SJCRH30 (cell line): ENCODE measurements around the gene CASP9. TPM values are rescaled to one million over a fixed set of nuclear protein-coding genes. Genes with fewer than 3 reads are reported as not detected.
"Not testable (repeated sequence)": the region's sequence is repeated elsewhere in the genome, so short reads cannot be mapped to it uniquely, and the experiment has no call there.

Source experiments
- DNase-seq, 2 experiments: peaks; one replicate each; pipeline ENCODE4 v3.0.0-alpha.2; 2015 to 2020
- H3K27ac ChIP-seq: fragments of 250-450 bp; sonication (Bioruptor Pico); 2 replicates; pipeline ENCODE4 v1.5.1; 2020; ENCODE audit warnings: mild to moderate bottlenecking, moderate library complexity
- H3K27me3 ChIP-seq: fragments of 250-450 bp; sonication (Bioruptor Pico); 2 replicates; pipeline ENCODE4 v1.5.1; 2020; ENCODE audit warnings: mild to moderate bottlenecking, moderate library complexity
- H3K36me3 ChIP-seq: fragments of 250-450 bp; sonication (Bioruptor Pico); 2 replicates; pipeline ENCODE4 v1.5.1; 2020; ENCODE audit warnings: mild to moderate bottlenecking, moderate library complexity
- H3K4me1 ChIP-seq: fragments of 250-450 bp; sonication (Bioruptor Pico); 2 replicates; pipeline ENCODE4 v1.5.1; 2020; ENCODE audit warnings: mild to moderate bottlenecking, moderate library complexity
- H3K4me3 ChIP-seq: fragments of 250-450 bp; sonication (Bioruptor Pico); 2 replicates; pipeline ENCODE4 v1.5.1; 2020; ENCODE audit warnings: mild to moderate bottlenecking, moderate library complexity
- H3K9me3 ChIP-seq: fragments of 250-450 bp; sonication (Bioruptor Pico); replicated peaks from 2 replicates; pipeline ENCODE4 v1.5.1; 2020; ENCODE audit warnings: mild to moderate bottlenecking, moderate library complexity
- total RNA-seq: library from RNA; depleted of rRNA; stranded (reverse); fragments of >200 nt; shearing (Covaris generic); gene quantifications from 2 replicates; pipeline ENCODE4 v1.2.3, GENCODE V29; 2014

Gene CASP9
- total RNA-seq, 1 experiment from 2014 or later, result 34.6 TPM

- Histone ChIP-seq H3K27me3 (no peaks in the 10 kb centered on the region), H3K27ac (no peak within 1 kb of the TSS), H3K36me3 (no peaks in the 10 kb centered on the region), H3K4me1 (peaks cover under 1% of the 10 kb centered on the region), H3K4me3 (no peak within 1 kb of the TSS), H3K9me3 (no peaks in the 10 kb centered on the region)
- no peak for DNase-seq
Observed at GRCh38 chr1:15475752-15476314, 48.2 kb downstream of the CASP9 start, which contains the start of gene CELA2B. TSS of gene CELA2B (plus strand) at chr1:15476104. CDS start at chr1:15476126, 22 bp downstream.

- Histone ChIP-seq H3K36me3 (no peaks in the 10 kb centered on the region), H3K27me3 (no peaks in the 10 kb centered on the region), H3K27ac (no peak overlapping the region), H3K4me3 (no peak overlapping the region), H3K4me1 (peaks cover 29% of the 10 kb centered on the region), H3K9me3 (no peaks in the 10 kb centered on the region)
- DNase-seq, result no peak
Observed at GRCh38 chr1:15472587-15472986, 51.4 kb downstream of the CASP9 start.

DNA sequence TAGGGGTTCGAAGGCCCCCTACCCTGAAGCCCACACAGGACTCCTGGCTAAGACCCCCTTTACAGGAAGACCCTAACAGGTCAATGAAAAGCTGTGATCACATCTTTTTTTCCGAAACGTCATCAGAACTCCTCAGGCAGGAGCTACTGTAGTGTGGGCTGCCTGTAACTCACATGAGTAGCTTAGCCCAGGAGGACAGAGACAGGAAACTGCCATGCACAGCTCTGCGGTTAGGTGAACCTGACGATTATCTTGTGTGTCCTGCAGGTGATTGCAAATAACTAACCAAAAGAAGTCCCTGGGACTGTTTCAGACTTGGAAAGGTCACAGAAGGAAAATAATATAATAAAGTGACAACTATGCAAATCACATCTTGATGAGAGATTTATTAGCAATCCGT lies 52.3 kb downstream of the CASP9 start:
- H3K36me3 ChIP-seq, H3K27me3 ChIP-seq, H3K4me3 ChIP-seq, DNase-seq, H3K27ac ChIP-seq, H3K9me3 ChIP-seq: not testable (repeated sequence)
- peaks cover 38% of the 10 kb centered on the region for H3K4me1 ChIP-seq

DNA sequence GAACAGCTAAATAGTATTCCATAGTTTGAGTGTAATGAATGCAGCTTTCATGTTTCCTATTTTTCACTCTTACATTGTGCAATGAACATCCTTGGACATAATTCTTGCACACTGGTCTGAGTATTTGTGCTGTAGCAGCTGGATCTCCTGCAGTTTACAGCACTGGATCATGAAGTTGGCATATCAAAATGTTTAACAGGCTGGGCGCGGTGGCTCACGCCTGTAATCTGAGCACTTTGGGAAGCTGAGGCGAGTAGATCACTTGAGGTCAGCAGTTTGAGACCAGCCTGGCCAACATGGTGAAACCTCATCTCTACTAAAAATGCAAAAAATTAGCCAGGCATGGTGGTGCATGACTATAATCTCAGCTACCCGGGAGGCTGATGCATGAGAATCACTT lies 52.9 kb downstream of the CASP9 start:
- H3K36me3 ChIP-seq, H3K27me3 ChIP-seq, H3K4me3 ChIP-seq, DNase-seq, H3K9me3 ChIP-seq: not testable (repeated sequence)
- peaks cover 45% of the 10 kb centered on the region for H3K4me1 ChIP-seq
- H3K27ac ChIP-seq, result peak overlapping the region; percentile 85; the same call in 1 of the 2 replicates

DNA sequence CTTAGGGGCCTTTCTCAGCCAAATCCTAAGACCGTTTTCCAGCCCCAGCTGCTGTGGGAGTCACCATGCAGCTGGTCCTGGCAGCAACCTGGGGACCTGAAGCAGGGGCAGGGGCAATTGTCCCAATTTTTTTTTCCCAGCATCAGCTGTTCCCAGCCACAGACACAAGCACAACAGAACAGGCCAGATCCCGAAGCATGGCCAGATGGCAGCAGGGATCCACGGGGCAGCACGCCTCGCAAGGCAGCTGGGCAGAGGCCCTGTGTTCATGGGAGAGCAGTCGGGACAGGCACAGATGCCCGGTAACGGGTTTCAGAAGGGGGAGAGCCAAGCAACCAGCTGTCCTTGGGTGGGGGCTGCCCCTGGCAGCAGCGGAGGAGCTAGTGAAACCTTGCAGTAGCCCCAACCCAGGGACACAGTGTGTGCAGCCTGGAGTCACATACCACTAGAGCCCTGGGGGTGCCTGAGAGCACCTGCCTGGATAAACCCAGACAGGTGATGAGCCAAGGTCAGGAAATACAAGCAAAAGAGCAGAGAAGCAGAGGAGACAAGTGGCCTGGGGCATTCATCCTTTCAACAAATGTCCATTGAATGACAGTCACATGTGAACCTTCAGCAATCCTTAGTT lies 54.1 kb downstream of the CASP9 start:
- peak; percentile 96 to 98 for DNase-seq
- not testable (repeated sequence) for H3K9me3 ChIP-seq, H3K27me3 ChIP-seq, H3K36me3 ChIP-seq, H3K4me3 ChIP-seq
- Histone ChIP-seq H3K4me1 (peaks cover 56% of the 10 kb centered on the region), H3K27ac (peak overlapping the region; percentile 85)

DNA sequence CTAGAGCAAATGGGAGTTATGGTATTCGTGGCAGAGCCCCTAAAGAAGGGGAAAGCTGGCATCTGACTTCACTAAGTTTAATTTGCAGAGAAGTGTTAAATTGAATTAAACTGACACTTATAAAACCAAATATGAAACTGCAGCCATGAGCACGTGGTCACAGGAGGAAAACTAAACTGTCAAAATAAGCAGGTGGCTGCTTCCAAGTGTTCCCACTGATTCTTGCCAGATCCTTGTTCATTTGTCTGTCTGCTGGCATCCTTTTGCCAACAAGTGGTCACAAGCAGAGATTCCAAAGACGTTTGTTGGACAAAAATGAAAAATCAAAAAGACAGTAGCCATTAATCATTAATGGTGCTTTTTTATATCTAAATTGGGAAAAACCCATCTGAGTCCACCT lies 54.7 kb downstream of the CASP9 start:
- peak overlapping the region; percentile 85 for H3K27ac ChIP-seq
- H3K27me3 ChIP-seq, result no peaks in the 10 kb centered on the region
- no peak overlapping the region for H3K4me3 ChIP-seq
- H3K4me1 ChIP-seq, result peaks cover 59% of the 10 kb centered on the region
- no peak for DNase-seq
- no peaks in the 10 kb centered on the region for H3K9me3 ChIP-seq
- H3K36me3 ChIP-seq, result no peaks in the 10 kb centered on the region

DNA sequence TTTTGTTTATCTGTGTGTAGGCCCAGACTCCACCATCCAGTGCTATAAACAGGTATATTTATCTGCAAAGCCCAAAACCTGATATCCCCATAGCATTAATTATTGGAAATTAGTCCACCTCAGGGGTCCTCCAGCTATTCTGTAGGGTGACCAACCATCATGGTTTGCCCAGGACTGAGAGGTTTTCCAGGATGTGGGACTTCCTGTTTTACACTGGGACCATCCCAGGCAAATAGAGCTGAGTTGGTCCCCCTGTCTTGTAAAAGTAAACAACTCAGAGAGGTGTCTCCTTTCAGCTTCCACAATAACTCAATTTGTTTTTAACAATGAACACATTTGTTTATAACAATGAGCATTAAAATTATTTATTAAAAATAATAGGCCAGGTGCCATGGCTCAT lies 55.9 kb downstream of the CASP9 start:
- peaks cover 70% of the 10 kb centered on the region for H3K4me1 ChIP-seq
- H3K36me3 ChIP-seq, result no peaks in the 10 kb centered on the region
- DNase-seq, result peak in 1 of 2 experiments; percentile 55
- no peaks in the 10 kb centered on the region for H3K9me3 ChIP-seq
- H3K4me3 ChIP-seq, result no peak overlapping the region
- H3K27me3 ChIP-seq, result no peaks in the 10 kb centered on the region
- peak overlapping the region; percentile 96 for H3K27ac ChIP-seq

GRCh38 chr1:15466955-15467625 lies 56.9 kb downstream of the CASP9 start:
- H3K36me3 ChIP-seq, H3K27me3 ChIP-seq, H3K9me3 ChIP-seq: not testable (repeated sequence)
- DNase-seq, result peak; percentile 87 to 93
- H3K4me1 ChIP-seq, result peaks cover 76% of the 10 kb centered on the region
- peak overlapping the region; percentile 96 for H3K27ac ChIP-seq
- H3K4me3 ChIP-seq, result peak overlapping the region; percentile 46

GRCh38 chr1:15465674-15466073 lies 58.3 kb downstream of the CASP9 start:
- Histone ChIP-seq H3K4me1 (peaks cover 82% of the 10 kb centered on the region), H3K36me3 (no peaks in the 10 kb centered on the region), H3K27me3 (no peaks in the 10 kb centered on the region), H3K27ac (peak overlapping the region; percentile 96), H3K4me3 (peak overlapping the region; percentile 46), H3K9me3 (no peaks in the 10 kb centered on the region)
- peak; percentile 85 to 97 for DNase-seq

- DNase-seq, result peak; percentile 60 to 86
- H3K4me1 ChIP-seq, result peaks cover 82% of the 10 kb centered on the region
- H3K4me3 ChIP-seq, result peak overlapping the region; percentile 22; the same call in 1 of the 2 replicates
Observed at GRCh38 chr1:15463926-15464322, 60.1 kb downstream of the CASP9 start.

DNA sequence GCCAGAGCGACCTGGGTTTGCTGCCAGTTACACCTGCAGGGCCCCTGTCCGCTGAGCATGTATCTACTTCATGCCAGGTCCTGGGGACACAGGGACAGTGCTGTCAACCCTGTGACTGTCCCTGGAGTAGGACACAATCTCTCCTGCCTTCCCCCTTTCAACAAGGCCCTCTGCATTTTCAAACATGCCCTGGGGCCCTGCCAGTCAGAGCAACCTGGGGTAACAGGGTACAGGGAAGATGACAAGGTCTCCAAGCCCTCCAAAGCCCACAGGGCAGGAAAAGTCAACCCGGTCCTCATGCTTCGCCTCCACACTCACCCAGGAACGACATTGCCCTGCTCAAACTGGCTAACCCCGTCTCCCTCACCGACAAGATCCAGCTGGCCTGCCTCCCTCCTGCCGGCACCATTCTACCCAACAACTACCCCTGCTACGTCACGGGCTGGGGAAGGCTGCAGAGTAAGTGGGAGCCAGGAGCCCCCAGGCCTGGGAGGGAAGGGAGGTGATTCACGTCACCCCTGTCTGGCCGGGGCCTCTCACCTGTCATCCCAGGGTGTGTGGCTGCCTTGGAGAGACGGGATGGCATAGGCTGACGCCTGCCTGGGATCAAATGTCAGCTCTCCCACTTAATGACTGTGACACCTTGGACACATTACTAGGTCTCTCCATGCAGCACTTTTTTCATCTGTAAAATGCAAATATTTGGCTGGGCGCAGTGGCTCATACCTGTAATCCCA lies 60.8 kb downstream of the CASP9 start:
- not testable (repeated sequence) for H3K9me3 ChIP-seq, H3K27me3 ChIP-seq, H3K36me3 ChIP-seq
- Histone ChIP-seq H3K4me3 (peak overlapping the region; percentile 22), H3K4me1 (peaks cover 75% of the 10 kb centered on the region), H3K27ac (peak overlapping the region; percentile 96)
- DNase-seq, result peak; percentile 88 to 92

More at GRCh38 chr1:15463926-15464322, 60.1 kb downstream of the CASP9 start:
- H3K27me3 ChIP-seq, H3K9me3 ChIP-seq, H3K36me3 ChIP-seq: not testable (repeated sequence)
- H3K27ac ChIP-seq, result peak overlapping the region; percentile 96

GRCh38 chr1:15460708-15461095 lies 63.3 kb downstream of the CASP9 start:
- Histone ChIP-seq H3K36me3 (no peaks in the 10 kb centered on the region), H3K27me3 (no peaks in the 10 kb centered on the region), H3K4me3 (no peak overlapping the region), H3K4me1 (peaks cover 53% of the 10 kb centered on the region), H3K9me3 (no peaks in the 10 kb centered on the region), H3K27ac (peak overlapping the region; percentile 78)
- no peak for DNase-seq

GRCh38 chr1:15459771-15460707 lies 64.0 kb downstream of the CASP9 start:
- peaks cover 46% of the 10 kb centered on the region for H3K4me1 ChIP-seq
- no peaks in the 10 kb centered on the region for H3K27me3 ChIP-seq
- H3K36me3 ChIP-seq, result no peaks in the 10 kb centered on the region
- H3K4me3 ChIP-seq, result no peak overlapping the region
- DNase-seq, result peak; percentile 90 to 98
- H3K9me3 ChIP-seq, result no peaks in the 10 kb centered on the region
- peak overlapping the region; percentile 78 for H3K27ac ChIP-seq

GRCh38 chr1:15458388-15458787 lies 65.6 kb downstream of the CASP9 start:
- not testable (repeated sequence) for H3K36me3 ChIP-seq, H3K27ac ChIP-seq, H3K27me3 ChIP-seq, DNase-seq, H3K9me3 ChIP-seq, H3K4me3 ChIP-seq
- peaks cover 47% of the 10 kb centered on the region for H3K4me1 ChIP-seq
